GM06990 (cell line): ENCODE measurements around the gene SSH2.

Experiments used
- DNase-seq: peaks from one replicate; pipeline ENCODE4 v3.0.0-alpha.2; 2011; ENCODE audit not compliant: insufficient read length; ENCODE audit errors: extremely low read depth
- H3K27me3 ChIP-seq: replicated peaks from 2 replicates; pipeline ENCODE4 v1.6.0; 2011; ENCODE audit warnings: low read length; ENCODE audit not compliant: control insufficient read depth, insufficient read depth
- H3K36me3 ChIP-seq: 2 replicates; pipeline ENCODE4 v1.5.1; 2011; ENCODE audit warnings: low read length; ENCODE audit not compliant: control insufficient read depth, insufficient read depth
- H3K4me3 ChIP-seq: replicated peaks from 2 replicates; pipeline ENCODE4 v1.5.1; 2011; ENCODE audit warnings: low read depth, mild to moderate bottlenecking, control low read depth, low read length
- TF ChIP-seq, protein P1 (sequence below): IDR thresholded peaks from 2 replicates; pipeline ENCODE4 v1.5.1; 2011; ENCODE audit warnings: low read length, control low read depth, mild to moderate bottlenecking, inconsistent platforms; ENCODE audit not compliant: insufficient read depth, poor library complexity, severe bottlenecking

Gene SSH2

DNA sequence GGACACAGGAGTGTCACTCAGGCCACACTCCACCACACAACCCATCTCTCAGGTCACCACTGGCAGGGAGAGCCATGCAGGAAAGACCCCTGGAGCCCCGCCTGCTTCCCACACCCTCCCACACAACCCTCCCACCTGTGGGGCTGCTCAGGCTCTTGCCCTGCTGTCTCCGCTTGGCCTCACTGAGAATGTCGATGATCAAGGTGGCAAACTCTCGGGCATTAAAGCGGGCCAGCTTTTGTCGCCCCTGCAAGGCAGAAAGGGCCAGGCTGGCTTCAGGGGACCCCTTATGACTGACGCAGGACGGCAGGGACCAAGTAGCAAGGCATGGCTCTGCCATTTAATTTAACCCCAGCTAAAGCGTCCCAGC, 353.0 kb downstream of the SSH2 start:
- TF ChIP-seq, protein P1, sequence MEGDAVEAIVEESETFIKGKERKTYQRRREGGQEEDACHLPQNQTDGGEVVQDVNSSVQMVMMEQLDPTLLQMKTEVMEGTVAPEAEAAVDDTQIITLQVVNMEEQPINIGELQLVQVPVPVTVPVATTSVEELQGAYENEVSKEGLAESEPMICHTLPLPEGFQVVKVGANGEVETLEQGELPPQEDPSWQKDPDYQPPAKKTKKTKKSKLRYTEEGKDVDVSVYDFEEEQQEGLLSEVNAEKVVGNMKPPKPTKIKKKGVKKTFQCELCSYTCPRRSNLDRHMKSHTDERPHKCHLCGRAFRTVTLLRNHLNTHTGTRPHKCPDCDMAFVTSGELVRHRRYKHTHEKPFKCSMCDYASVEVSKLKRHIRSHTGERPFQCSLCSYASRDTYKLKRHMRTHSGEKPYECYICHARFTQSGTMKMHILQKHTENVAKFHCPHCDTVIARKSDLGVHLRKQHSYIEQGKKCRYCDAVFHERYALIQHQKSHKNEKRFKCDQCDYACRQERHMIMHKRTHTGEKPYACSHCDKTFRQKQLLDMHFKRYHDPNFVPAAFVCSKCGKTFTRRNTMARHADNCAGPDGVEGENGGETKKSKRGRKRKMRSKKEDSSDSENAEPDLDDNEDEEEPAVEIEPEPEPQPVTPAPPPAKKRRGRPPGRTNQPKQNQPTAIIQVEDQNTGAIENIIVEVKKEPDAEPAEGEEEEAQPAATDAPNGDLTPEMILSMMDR = no peak
- Histone ChIP-seq H3K27me3 (no peaks in the 10 kb centered on the region), H3K4me3 (no peak overlapping the region), H3K36me3 (peaks cover 33% of the 10 kb centered on the region)
- no peak for DNase-seq

DNA sequence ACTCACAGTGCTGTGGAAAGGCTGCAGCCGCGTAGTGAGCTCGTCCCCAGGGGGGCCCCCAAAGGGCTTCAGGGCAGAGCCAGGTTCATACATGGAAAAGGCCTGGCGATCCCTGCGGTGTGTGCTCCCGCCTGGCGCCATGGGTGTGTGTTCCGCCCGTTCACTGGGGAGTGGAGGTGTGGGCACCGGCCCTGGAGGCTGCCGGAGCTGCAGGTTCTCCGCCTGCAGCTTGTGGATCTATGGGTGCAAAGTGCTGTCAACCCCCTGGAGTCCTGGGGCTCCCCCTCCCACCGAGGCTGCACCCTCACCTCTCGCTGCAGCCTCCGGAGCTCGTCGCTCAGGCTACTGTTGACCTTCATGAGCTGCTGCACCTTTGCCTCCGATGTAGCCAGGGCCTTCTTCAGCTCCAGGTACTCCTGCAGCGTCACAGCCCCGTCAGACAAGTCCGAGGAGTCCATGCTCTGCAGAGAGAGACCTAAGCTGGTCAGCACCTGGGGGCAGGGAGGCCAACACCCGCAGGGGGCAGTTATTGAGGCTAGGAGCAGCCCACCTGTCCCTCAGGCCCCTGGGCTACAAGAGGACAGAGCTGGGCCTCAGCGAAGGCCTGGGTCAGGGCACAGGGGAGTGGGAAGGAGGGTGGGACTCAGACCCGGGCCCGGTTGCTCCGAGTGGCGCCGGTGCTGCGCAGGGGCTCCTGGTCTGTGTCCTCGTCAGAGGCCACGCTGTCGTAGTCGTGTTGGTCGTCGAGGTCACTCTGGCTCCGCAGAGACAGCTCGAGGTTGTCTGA, 353.6 kb downstream of the SSH2 start:
- Histone ChIP-seq H3K27me3 (no peaks in the 10 kb centered on the region), H3K36me3 (peaks cover 32% of the 10 kb centered on the region), H3K4me3 (no peak overlapping the region)
- no peak for DNase-seq
- TF ChIP-seq, protein P1 = no peak
